ENCODE data around the gene LPO. TPM values are rescaled to one million over a fixed set of nuclear protein-coding genes. Genes with fewer than 3 reads are reported as not detected.

Gene LPO
- polyA plus RNA-seq, 1 donor from 2014 or later, result not detected

DNA sequence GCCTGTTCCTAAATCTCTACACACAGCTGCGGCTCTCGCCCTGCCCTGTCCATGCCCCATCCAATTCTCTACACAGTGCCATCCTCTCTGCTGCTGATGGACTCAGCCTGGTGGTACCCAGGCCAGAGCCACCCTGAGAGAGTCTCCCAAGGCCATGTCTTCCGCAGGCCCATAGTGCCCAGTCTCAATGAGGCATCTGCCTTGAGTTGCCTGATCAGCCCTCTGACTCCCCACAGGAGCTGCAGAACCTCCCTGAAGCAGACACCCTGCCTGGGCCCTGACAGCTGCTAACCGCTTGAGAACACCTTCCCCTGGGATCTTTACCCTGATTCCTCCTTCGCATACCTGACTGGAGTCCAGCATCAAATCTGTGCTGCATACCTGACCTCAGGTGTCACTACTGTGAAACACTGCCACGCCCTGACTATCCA, 76.9 kb downstream of the LPO start:
- H3K79me2 ChIP-seq (replicated peaks; ENCODE audit: insufficient read depth, low read length), result no peaks in the 10 kb centered on the region
- no peak for TF ChIP-seq REST (IDR thresholded peaks at IDR 0.05; ENCODE audit: borderline replicate concordance)
- TF ChIP-seq SMC3 (conservative IDR thresholded peaks at IDR 0.05; ENCODE audit: poor library complexity), result no peak
- no peak for TF ChIP-seq POLR2AphosphoS5 (IDR thresholded peaks at IDR 0.05)
- no peak overlapping the region for H3K9ac ChIP-seq (ENCODE audit: low read length)
- H3K27me3 ChIP-seq (ENCODE audit: insufficient read depth, low read depth, low read length), result no peaks in the 10 kb centered on the region
- no peaks in the 10 kb centered on the region for H3F3A ChIP-seq (ENCODE audit: insufficient read depth, low read length, poor library complexity, severe bottlenecking)
- no peaks in the 10 kb centered on the region for H3K9me2 ChIP-seq (ENCODE audit: insufficient read depth, low read length)
- H3K9me3 ChIP-seq (ENCODE audit: low read length), result no peaks in the 10 kb centered on the region
- no peak overlapping the region for H3K27ac ChIP-seq (ENCODE audit: low read length)
- H3K4me3 ChIP-seq (ENCODE audit: low read length), result no peak overlapping the region
- no peaks in the 10 kb centered on the region for H4K20me1 ChIP-seq (ENCODE audit: insufficient read depth)
- H3K4me2 ChIP-seq (ENCODE audit: low read length), result no peak overlapping the region
- H2AFZ ChIP-seq (ENCODE audit: low read depth, low read length), result no peak overlapping the region
- H3K36me3 ChIP-seq (ENCODE audit: insufficient read depth, low read length), result no peaks in the 10 kb centered on the region

DNA sequence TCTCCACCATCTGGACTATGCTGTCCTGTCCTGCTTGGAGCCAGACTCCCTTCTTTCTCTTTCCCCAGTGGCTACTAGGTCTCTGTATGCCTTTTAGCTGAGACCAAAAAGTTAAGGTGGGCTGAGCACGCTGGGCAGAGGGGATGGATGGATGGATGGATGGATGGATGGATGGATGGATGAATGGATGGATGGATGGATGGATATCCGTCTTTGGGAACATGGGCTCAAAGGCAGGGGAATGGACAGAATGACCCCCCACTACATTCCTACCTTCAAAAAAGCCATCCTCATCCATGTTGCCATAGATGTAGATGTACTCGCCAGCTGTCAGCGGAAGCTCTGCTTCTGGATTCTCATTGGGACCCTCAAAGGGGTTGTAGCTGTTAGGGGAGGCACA, 77.4 kb downstream of the LPO start:
- H3K9ac ChIP-seq (ENCODE audit: low read length), result no peak overlapping the region
- no peak overlapping the region for H3K27ac ChIP-seq (ENCODE audit: low read length)
- H3K4me3 ChIP-seq (ENCODE audit: low read length), result no peak overlapping the region
- TF ChIP-seq TAF1 (IDR thresholded peaks at IDR 0.05; ENCODE audit: low read depth) (no peak), EP300 (conservative IDR thresholded peaks at IDR 0.05; ENCODE audit: poor library complexity, severe bottlenecking) (no peak), POLR2AphosphoS5 (IDR thresholded peaks at IDR 0.05) (no peak), RAD21 (conservative IDR thresholded peaks at IDR 0.05) (no peak), SMC3 (conservative IDR thresholded peaks at IDR 0.05; ENCODE audit: poor library complexity) (no peak), REST (IDR thresholded peaks at IDR 0.05; ENCODE audit: borderline replicate concordance) (no peak), MXI1 (conservative IDR thresholded peaks at IDR 0.05; ENCODE audit: poor library complexity, severe bottlenecking) (no peak), EZH2 (IDR thresholded peaks at IDR 0.05; ENCODE audit: borderline replicate concordance, insufficient read depth, low read length, poor library complexity, severe bottlenecking) (no peak)
- TF ChIP-seq, protein P1, sequence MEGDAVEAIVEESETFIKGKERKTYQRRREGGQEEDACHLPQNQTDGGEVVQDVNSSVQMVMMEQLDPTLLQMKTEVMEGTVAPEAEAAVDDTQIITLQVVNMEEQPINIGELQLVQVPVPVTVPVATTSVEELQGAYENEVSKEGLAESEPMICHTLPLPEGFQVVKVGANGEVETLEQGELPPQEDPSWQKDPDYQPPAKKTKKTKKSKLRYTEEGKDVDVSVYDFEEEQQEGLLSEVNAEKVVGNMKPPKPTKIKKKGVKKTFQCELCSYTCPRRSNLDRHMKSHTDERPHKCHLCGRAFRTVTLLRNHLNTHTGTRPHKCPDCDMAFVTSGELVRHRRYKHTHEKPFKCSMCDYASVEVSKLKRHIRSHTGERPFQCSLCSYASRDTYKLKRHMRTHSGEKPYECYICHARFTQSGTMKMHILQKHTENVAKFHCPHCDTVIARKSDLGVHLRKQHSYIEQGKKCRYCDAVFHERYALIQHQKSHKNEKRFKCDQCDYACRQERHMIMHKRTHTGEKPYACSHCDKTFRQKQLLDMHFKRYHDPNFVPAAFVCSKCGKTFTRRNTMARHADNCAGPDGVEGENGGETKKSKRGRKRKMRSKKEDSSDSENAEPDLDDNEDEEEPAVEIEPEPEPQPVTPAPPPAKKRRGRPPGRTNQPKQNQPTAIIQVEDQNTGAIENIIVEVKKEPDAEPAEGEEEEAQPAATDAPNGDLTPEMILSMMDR (IDR thresholded peaks at IDR 0.05; ENCODE audit: poor library complexity, severe bottlenecking), result no peak
- H3K4me2 ChIP-seq (ENCODE audit: low read length), result no peak overlapping the region
- H3K9me3 ChIP-seq (ENCODE audit: low read length), result no peaks in the 10 kb centered on the region
- no peak overlapping the region for H2AFZ ChIP-seq (ENCODE audit: low read depth, low read length)
- H3F3A ChIP-seq (ENCODE audit: insufficient read depth, low read length, poor library complexity, severe bottlenecking), result no peaks in the 10 kb centered on the region
- no peaks in the 10 kb centered on the region for H3K27me3 ChIP-seq (ENCODE audit: insufficient read depth, low read depth, low read length)
- H3K79me2 ChIP-seq (replicated peaks; ENCODE audit: insufficient read depth, low read length), result no peaks in the 10 kb centered on the region
- no peaks in the 10 kb centered on the region for H3K9me2 ChIP-seq (ENCODE audit: insufficient read depth, low read length)
- no peaks in the 10 kb centered on the region for H4K20me1 ChIP-seq (ENCODE audit: insufficient read depth)
- H3K36me3 ChIP-seq (ENCODE audit: insufficient read depth, low read length), result no peaks in the 10 kb centered on the region
